ENCODE results near the gene EPC1. TPM values are rescaled to one million over a fixed set of nuclear protein-coding genes. Genes with fewer than 3 reads are reported as not detected.
"Not testable (repeated sequence)": the region's sequence is repeated elsewhere in the genome, so short reads cannot be mapped to it uniquely, and the experiment has no call there.

EPC1 gene
- total RNA-seq, 1 donor from 2014 or later = 46.2 TPM

GRCh38 chr10:32298075-32298812 is 48.7 kb downstream of the EPC1 start:
- intact Hi-C loops (cut with micrococcal nuclease) = loop anchor here (2.0 kb wide), 1 partner anchor 35 kb away; no protein-coding TSS in a partner anchor

GRCh38 chr10:32295027-32295426 is 51.9 kb downstream of the EPC1 start:
- intact Hi-C loops (cut with micrococcal nuclease) = no loop called here

- intact Hi-C loops (cut with micrococcal nuclease) = no loop called here
Observed at GRCh38 chr10:32293581-32293980, 53.4 kb downstream of the EPC1 start.

DNA sequence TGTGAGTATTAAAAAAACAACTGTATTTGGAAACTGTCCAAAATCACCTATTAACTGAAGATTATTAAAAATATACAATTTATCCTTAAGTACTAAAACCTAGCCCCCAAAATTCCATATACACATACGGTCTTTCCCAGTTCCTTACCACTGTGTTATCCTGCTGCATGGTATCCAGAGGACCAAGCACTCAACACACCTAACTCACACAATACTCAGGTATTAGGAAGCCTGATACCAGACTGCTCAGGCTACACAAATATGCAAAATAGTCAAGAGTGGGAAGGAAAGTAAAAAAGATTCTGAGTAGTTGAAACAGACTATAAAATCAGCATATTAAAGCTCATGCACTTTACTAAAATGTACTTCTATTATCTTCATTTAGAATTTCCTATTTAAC is 67.2 kb downstream of the EPC1 start:
- intact Hi-C loops (cut with micrococcal nuclease) = no loop called here

DNA sequence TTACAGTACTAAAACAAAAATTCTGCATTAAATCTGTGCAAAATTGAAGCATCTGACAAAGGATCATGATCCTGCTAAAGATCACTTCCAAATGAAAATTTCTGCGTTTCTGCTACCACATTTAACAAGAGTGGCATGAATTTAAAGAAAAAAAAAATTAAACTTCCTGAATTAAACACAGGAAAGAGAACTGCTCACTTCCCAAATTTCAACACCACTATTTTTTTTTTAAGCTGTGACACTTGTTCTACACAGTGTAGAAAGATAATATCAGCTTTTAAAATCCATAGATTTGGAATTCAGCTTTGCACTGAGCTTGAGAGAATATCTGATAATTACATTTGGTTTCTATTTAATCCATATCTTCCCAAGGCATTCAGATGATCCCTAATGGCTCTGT is 73.6 kb downstream of the EPC1 start:
- intact Hi-C loops (cut with micrococcal nuclease) = no loop called here

GRCh38 chr10:32271617-32272016 is 75.3 kb downstream of the EPC1 start:
- intact Hi-C loops (cut with micrococcal nuclease) = no loop called here

DNA sequence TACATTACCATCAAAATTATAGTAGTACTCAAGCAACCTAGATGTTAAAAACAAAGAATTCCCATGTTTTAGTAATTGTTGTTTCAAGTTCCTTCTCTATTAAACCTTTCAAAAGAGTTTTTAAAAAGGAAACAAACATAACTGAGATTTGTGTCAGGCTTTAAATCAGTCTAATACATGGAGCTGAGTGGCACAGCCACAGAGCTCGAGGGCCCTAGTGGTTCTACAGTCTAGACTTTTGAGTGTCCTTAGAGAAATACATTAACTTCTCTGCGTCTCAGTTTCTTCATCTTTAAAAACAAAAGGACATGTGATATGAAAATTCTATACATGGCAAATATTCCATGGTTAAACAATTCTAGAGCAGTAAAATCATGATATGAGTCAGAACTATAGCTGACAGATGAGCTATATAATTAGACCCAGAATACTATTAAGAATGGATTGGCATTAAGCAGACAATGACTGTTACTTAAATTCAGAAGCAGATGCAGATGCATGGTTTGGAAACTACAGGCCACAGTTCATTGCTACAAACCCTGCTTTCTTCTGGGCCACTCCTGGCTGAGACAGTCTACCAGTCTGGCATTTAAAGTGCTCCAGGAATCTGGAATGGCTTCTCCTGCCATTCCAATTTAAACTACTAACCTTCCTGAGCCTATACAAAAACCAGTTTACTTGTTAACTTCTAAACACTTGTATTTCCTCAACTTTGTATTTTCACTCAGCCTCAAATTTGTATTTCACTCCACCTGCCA is 77.4 kb downstream of the EPC1 start:
- intact Hi-C loops (cut with micrococcal nuclease) = no loop called here

DNA sequence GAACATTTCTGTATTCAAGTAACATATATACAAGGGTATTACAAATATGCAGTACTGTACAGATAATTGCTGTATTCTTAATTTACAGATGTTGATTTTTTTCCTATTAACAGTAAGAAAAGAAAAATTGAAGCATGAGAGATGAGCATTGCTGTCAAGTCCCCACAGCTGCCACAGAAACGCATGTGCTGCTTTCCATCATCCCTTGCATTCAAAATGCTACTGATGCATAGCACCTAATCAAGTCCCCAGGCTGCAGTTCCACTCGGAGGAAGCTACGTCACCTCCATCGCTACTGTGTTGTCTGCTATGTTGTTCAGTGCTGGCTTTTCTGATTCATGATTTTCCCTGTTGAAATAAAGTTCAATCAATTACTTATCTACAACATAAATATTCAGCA is 78.2 kb downstream of the EPC1 start:
- intact Hi-C loops (cut with micrococcal nuclease) = no loop called here

GRCh38 chr10:32266979-32267378 is 80.0 kb downstream of the EPC1 start:
- intact Hi-C loops (cut with micrococcal nuclease) = no loop called here

DNA sequence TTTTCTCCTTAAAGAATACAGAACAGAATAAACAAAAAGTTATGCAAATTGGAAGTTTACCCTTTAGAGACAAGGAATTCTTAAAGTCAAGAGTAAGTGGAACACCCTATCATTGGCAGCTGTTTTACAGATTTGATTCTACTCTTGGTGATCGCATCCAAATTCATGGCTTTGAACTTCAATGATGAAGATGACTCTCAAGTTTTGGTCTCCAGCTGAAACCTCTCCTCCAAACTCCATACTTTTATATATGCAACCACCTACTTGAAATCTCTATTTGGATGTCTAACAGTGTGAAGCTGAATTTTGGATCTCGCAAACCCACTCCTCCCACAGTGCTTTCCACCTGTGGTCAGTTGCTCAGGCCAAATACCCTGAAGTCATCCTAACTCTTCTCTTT is 80.4 kb downstream of the EPC1 start:
- intact Hi-C loops (cut with micrococcal nuclease) = no loop called here

GRCh38 chr10:32265756-32266155 is 81.2 kb downstream of the EPC1 start:
- intact Hi-C loops (cut with micrococcal nuclease) = no loop called here

DNA sequence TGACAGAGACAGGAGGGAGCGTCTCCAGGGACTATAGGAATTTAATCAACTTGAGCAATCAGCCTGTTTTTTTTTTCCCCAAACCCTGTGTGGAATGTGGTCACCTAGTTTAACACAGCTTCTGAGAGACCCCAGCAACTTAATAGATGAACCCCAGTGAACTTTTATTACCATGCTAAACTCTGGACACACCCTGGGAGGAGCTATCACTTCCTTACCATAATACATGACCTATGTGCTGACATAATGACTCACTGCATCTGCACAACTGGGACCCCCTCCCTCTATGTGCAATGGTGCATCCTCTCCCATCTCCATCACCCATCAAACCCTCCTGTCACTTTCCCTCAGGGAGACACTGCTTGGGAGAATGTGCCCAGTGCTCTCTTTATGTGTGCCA is 83.7 kb downstream of the EPC1 start:
- intact Hi-C loops (cut with micrococcal nuclease) = no loop called here

DNA sequence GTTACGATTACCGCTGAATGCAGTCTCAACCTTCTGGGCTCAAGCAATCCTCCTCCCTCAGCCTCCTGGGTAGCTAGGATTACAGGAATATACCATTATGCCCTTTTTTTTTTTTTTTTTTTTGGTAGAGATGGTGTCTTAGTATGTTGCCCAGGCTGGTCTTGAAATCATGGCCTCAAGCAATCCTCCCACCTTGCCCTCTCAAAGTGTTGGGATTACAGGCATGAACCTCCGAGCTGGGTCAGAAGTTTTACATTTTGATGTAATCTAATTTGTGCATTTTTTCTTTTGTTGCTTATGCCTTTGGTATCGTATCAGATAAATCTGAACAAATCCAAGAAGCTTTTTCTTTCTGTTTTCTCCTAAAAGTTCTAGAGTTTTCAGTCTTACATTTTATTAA is 87.4 kb downstream of the EPC1 start:
- intact Hi-C loops (cut with micrococcal nuclease) = loop anchor here (5.0 kb wide), 1 partner anchor 67 kb away; no protein-coding TSS in a partner anchor

DNA sequence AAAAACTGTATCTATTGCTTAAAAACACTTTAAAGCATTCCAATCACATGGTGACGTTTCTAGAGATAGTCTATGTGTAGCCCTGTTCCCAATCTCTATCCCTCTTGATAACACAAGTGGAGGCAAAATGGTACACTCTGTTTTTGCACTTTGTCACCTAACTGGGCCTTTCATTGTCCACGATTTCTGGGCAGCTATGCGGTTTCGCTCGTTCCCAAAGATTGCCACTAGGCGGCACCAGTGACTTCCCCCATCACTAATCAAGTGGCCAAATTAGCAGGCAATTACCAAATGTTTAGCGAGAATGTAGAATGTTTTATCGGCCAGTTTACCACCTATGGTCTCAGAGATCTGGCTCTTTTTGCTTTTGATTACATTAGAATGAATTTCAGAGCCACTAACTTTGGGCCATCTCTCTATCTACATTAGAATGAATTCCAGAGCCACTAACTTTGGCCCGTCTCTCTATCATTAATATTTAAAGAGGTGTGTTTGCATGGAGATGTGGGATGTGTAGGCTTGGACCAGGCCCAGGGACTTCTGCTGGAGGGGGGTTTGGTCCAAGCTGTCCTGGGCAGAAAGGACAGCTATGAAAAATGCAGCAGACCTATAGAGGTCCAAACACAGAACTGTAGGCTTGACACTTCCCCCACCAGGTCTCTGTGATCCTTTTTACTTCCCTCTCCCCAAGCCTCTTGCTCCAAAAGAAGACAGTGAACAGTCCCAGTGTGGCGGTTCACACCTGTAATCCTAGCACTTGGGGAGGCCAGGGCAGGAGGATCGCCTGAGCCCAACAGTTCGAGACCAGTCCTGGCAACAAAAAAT is 90.1 kb downstream of the EPC1 start:
- intact Hi-C loops (cut with micrococcal nuclease) = loop anchor here (1.0 to 5.0 kb wide), 4 partner anchors 65 to 120 kb away; no protein-coding TSS in a partner anchor

DNA sequence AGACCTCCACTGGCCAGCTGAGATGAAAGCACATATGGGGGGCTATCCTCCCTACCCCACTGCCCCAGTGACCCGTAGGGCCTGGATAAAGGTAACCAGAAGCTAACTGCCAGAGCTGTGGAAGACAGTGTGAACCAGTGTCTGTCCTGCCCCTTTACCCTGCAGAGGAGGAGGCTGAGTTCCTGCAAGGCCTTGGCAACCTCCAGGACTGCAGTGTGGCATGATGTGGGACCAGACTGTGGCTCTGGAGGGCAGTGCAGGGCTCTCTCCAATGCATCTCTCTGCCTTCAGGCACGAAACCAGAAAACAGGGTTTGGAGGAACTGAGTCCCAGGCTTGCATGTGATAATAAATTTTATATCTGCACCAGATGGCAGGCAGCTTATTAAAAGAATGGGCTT is 93.1 kb downstream of the EPC1 start:
- intact Hi-C loops (cut with micrococcal nuclease) = no loop called here

- intact Hi-C loops (cut with micrococcal nuclease) = no loop called here
Observed at GRCh38 chr10:32253276-32253675, 93.7 kb downstream of the EPC1 start.

DNA sequence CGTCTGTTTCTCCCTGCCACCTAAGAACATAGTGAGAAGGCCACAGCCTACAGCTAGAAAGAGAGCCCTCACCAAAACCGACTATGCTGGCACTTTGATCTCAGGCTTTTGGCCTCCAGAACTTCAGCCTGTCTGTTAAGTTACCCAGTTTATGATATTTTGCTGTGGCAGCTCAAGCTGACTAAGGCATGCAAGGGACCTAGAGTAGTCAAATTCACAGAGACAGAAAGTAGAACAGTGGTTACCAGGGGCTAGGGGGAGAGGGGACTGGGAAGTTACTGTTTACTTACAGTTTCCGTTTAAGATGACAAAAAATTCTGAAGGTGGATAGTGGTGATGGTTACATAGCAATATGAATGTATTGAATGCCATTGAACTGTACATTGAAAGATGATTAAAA is 96.5 kb downstream of the EPC1 start:
- intact Hi-C loops (cut with micrococcal nuclease) = not testable (repeated sequence)

- intact Hi-C loops (cut with micrococcal nuclease) = no loop called here
Observed at GRCh38 chr10:32246685-32247084, 100.3 kb downstream of the EPC1 start.

DNA sequence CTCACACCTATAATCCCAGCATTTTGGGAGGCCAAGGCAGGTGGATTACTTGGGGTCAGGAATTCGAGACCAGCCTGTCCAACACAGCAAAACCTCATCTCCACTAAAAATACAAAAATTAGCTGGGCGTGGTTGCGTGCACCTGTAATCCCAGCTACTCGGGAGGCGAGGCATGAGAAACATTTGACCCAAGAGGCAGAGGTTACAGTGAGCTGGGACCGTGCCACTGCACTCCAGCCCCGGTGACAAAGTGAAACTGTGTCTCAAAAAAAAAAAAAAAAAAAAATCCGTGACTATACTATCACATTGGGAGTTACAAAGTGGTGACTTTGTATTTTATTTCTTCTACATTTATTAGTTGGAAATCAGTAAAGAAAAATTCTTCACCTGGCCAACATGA is 101.2 kb downstream of the EPC1 start:
- intact Hi-C loops (cut with micrococcal nuclease) = no loop called here

GRCh38 chr10:32244421-32245207 is 102.3 kb downstream of the EPC1 start:
- intact Hi-C loops (cut with micrococcal nuclease) = no loop called here

GRCh38 chr10:32244011-32244410 is 102.9 kb downstream of the EPC1 start:
- intact Hi-C loops (cut with micrococcal nuclease) = no loop called here
